CD4-positive, alpha-beta T cell treated with Interleukin-6 at 100 ng/mL for 8 hours (primary cell): ENCODE measurements around the gene CERS6.

ENCODE experiments used
- DNase-seq: peaks from one replicate; pipeline ENCODE4 v3.0.0-alpha.2; 2020; ENCODE audit warnings: mixed read lengths, low spot score

CERS6 gene

GRCh38 chr2:168801961-168802858, 346.1 kb downstream of the CERS6 start, which contains the start of gene NOSTRIN:
Gene NOSTRIN (plus strand): TSS chr2:168802637. CDS start chr2:168802647, 10 bp downstream.
- no peak for DNase-seq

DNA sequence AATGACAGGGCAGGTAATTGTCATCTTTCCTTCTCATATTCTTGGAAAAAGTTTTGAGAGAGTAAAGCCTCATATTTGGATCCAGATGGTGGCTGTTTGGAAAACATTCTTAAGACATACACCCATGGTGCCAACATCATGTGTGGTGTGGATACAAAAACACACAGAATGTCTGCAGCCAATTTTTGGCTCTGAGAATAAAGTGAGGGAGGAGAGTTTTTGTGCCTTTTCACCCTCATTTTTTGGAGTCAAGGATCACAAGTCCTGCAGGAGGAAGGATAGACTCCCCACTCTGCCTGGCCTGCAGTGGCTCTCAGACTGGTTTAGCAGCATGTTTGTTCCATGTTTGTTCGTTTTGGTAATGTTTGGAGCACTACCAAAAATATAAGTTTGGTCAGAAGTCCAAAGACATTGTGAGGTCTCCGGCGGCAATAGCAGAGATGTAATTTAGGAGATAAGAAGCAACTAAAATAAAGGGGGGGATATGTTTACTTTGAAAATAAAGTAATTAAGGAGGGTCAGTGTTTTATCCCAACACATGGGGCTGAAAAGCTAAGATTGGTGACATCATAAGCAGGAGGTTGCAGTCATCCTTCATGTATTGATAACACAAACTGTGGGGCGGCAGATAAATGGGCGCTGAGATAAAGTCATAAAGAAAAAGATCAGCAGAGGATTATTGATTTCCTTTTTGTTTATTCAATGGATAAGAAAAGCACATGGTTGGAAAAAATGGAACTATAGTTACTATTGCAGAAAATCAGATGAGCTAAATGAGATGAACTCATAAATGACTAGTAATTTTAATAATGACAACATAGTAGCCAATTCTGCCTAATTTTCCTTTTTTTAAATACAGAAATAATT, 347.0 kb downstream of the CERS6 start:
- no peak for DNase-seq

DNA sequence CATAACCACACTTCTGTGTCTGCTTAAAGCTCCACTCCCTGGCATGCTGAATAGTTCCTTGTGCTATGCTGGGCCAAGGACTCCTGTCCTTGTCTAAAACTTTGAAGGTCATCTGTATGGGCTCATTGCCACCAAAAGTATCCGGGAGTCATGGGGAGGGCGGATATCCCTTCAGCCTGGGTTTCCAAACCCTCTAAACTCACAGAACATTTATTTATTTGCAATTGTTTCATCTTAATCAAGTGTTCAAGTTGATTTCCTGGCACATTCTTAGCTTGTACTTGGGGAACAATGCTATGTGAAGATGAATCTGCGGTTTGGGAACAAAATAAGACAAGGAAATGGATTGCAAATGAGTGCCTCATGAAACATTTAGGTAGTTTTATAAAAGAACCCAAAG, 348.1 kb downstream of the CERS6 start:
- no peak for DNase-seq

- DNase-seq, result no peak
Observed at GRCh38 chr2:168805615-168806014, 349.5 kb downstream of the CERS6 start.

GRCh38 chr2:168809537-168809936, 353.5 kb downstream of the CERS6 start:
- no peak for DNase-seq

GRCh38 chr2:168810235-168810634, 354.2 kb downstream of the CERS6 start:
- no peak for DNase-seq

DNA sequence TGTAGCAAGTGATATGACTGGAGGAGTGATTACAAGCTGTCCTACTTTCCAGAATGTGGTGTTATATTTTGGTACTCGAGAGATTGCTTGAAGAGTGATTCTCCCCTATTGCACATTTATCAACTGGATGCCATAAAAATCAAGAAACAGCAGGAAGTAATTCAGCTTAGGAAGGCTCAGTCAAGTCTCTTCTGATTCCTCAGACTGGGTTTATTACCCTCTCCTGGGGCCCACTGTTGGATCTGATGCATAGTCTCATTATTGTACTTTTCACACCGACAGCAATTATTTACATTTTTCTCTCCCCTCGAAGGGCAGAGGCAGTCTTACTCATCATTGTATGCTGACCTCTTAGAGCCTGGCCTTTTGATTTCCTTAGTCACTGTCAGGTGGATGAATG, 355.6 kb downstream of the CERS6 start:
- no peak for DNase-seq

- no peak for DNase-seq
Observed at GRCh38 chr2:168814046-168814445, 358.0 kb downstream of the CERS6 start.

DNA sequence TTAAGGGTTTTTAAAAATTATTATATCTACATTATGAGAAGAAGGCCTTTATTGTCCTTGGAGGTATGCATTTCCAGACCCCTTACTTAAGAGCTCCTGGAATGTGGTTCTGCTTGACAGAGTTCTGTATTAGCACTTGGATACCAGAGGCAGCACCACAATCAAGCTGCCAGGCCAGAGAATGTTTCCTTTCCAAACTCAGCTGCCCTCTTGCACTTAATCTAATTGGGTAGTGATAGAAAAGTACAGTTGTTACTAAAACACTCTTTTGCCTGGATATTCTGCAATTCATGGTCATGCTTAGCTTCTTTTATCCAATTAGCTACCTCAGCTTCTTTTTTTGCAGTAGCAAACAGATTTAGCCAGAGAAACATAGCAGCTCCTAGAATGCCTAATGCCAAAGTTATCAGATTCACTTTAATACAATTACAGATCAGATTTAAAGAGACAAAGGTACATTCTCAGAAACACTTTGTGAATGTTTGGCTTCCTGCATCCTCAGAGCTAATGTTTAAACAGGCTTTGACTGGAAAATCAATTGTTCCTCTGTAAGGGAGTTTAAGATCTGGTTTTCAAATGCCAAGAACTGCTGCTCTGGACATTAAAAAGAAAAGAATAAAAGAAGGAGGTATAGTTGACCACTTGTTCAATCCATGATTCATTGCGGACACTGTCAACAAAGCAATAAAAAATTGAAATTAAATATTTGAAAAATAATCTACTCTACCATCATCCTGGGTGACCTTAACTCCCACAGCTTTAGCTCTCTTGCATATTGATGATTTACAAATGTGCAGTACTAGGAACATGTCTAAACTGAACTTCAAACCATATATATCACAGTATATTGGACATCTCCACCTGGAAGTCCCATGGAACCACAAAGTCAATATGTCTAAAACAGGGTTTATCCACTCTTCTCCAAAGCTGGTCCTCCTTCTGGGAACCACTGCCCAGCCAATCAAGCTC, 359.2 kb downstream of the CERS6 start:
- DNase-seq, result no peak

GRCh38 chr2:168816369-168816768, 360.3 kb downstream of the CERS6 start:
- DNase-seq, result no peak

DNA sequence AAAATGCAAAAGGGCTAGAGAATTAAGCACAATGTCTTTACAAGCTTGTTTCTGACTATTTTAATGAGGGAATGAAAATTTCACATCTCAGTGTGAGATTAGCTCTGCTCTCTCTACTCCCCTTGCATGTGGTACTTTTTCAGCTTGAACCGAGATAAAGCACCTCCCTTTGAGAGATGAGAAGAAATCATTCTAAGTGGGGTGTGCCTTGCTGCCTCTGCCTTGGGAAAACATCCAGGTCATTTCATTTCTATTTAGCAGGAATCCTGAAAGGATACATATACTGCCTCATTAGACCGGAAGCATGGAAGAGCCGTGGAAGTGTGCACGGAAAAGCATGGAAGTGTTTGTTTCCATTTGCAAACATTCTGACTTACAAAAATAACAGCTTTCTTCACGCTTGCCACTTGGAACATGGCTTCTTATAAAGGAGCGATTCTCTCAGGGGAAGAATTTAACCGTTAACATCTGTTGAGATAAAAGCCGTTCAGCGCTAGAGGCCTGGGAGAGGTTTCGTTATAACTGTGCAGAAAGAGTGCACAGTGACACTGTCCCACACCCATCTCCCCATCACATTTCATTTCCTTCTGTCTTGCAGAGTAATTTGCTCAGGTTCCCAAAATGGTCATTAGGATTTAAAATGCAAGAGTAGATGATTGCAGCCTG, 363.1 kb downstream of the CERS6 start:
- DNase-seq, result no peak

- no peak for DNase-seq
Observed at GRCh38 chr2:168819829-168820489, 363.9 kb downstream of the CERS6 start.

GRCh38 chr2:168821577-168821976, 365.5 kb downstream of the CERS6 start:
- DNase-seq, result no peak

DNA sequence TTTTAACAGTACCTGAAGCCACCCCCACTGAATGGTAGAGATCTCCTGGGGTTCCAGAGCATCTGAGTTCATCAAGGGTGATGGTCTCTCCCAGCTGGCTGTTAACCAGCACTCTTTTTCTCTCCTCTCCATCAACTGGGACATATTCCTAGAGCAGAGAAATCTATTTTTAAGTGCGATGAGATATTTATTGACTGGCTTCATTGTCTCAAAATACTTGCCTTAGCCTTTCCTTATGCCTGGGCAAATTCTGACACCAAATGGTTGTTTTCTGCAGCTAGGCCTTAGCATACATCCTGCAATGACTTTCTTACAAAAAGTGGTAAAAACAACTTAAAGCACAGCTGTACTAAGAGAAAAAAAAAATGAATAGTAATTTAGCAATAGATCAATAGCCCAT, 365.9 kb downstream of the CERS6 start:
- no peak for DNase-seq
